ENCODE measurements around the gene UTS2.

UTS2 gene

GRCh38 chr1:7847599-7847998, 5.3 kb downstream of the UTS2 start:
- DNase-seq, result no peak

GRCh38 chr1:7846656-7847055, 6.2 kb downstream of the UTS2 start:
- Histone ChIP-seq H3K27me3 (replicated peaks; ENCODE audit: control insufficient read depth, insufficient read depth, low read length, poor library complexity, severe bottlenecking) (no peaks in the 10 kb centered on the region), H3K4me1 (ENCODE audit: control insufficient read depth, insufficient read depth, low read length, poor library complexity, severe bottlenecking) (no peaks in the 10 kb centered on the region), H3K27ac (ENCODE audit: insufficient read depth, low read length, poor library complexity, severe bottlenecking) (no peak overlapping the region), H3K36me3 (ENCODE audit: control insufficient read depth, insufficient read depth, low read length) (no peaks in the 10 kb centered on the region), H3K4me3 (ENCODE audit: insufficient read depth, low read depth, low read length, poor library complexity, severe bottlenecking) (no peak overlapping the region), H3K9me3 (ENCODE audit: control insufficient read depth, low read length) (no peaks in the 10 kb centered on the region)
- DNase-seq, result no peak

More at GRCh38 chr1:7847599-7847998, 5.3 kb downstream of the UTS2 start:
- no peaks in the 10 kb centered on the region for H3K4me1 ChIP-seq (ENCODE audit: control insufficient read depth, insufficient read depth, low read length, poor library complexity, severe bottlenecking)
- no peaks in the 10 kb centered on the region for H3K27me3 ChIP-seq (replicated peaks; ENCODE audit: control insufficient read depth, insufficient read depth, low read length, poor library complexity, severe bottlenecking)
- H3K27ac ChIP-seq (ENCODE audit: insufficient read depth, low read length, poor library complexity, severe bottlenecking), result no peak overlapping the region
- H3K9me3 ChIP-seq (ENCODE audit: control insufficient read depth, low read length), result no peaks in the 10 kb centered on the region
- H3K36me3 ChIP-seq (ENCODE audit: control insufficient read depth, insufficient read depth, low read length), result no peaks in the 10 kb centered on the region
- no peak overlapping the region for H3K4me3 ChIP-seq (ENCODE audit: insufficient read depth, low read depth, low read length, poor library complexity, severe bottlenecking)

GRCh38 chr1:7845761-7846160, 7.1 kb downstream of the UTS2 start:
- Histone ChIP-seq H3K9me3 (ENCODE audit: control insufficient read depth, low read length) (no peaks in the 10 kb centered on the region), H3K36me3 (ENCODE audit: control insufficient read depth, insufficient read depth, low read length) (peaks cover 6% of the 10 kb centered on the region), H3K27me3 (replicated peaks; ENCODE audit: control insufficient read depth, insufficient read depth, low read length, poor library complexity, severe bottlenecking) (no peaks in the 10 kb centered on the region), H3K27ac (ENCODE audit: insufficient read depth, low read length, poor library complexity, severe bottlenecking) (no peak overlapping the region), H3K4me1 (ENCODE audit: control insufficient read depth, insufficient read depth, low read length, poor library complexity, severe bottlenecking) (no peaks in the 10 kb centered on the region), H3K4me3 (ENCODE audit: insufficient read depth, low read depth, low read length, poor library complexity, severe bottlenecking) (no peak overlapping the region)
- no peak for DNase-seq

GRCh38 chr1:7842517-7842916, 10.3 kb downstream of the UTS2 start:
- H3K4me3 ChIP-seq (ENCODE audit: insufficient read depth, low read depth, low read length, poor library complexity, severe bottlenecking), result no peak overlapping the region
- no peaks in the 10 kb centered on the region for H3K9me3 ChIP-seq (ENCODE audit: control insufficient read depth, low read length)
- H3K27ac ChIP-seq (ENCODE audit: insufficient read depth, low read length, poor library complexity, severe bottlenecking), result no peak overlapping the region
- H3K36me3 ChIP-seq (ENCODE audit: control insufficient read depth, insufficient read depth, low read length), result peaks cover 28% of the 10 kb centered on the region
- no peaks in the 10 kb centered on the region for H3K4me1 ChIP-seq (ENCODE audit: control insufficient read depth, insufficient read depth, low read length, poor library complexity, severe bottlenecking)
- H3K27me3 ChIP-seq (replicated peaks; ENCODE audit: control insufficient read depth, insufficient read depth, low read length, poor library complexity, severe bottlenecking), result no peaks in the 10 kb centered on the region
- DNase-seq, result no peak

GRCh38 chr1:7839526-7839925, 13.3 kb downstream of the UTS2 start:
- Histone ChIP-seq H3K9me3 (ENCODE audit: control insufficient read depth, low read length) (no peaks in the 10 kb centered on the region), H3K27ac (ENCODE audit: insufficient read depth, low read length, poor library complexity, severe bottlenecking) (no peak overlapping the region), H3K36me3 (ENCODE audit: control insufficient read depth, insufficient read depth, low read length) (peaks cover 39% of the 10 kb centered on the region), H3K27me3 (replicated peaks; ENCODE audit: control insufficient read depth, insufficient read depth, low read length, poor library complexity, severe bottlenecking) (no peaks in the 10 kb centered on the region), H3K4me1 (ENCODE audit: control insufficient read depth, insufficient read depth, low read length, poor library complexity, severe bottlenecking) (no peaks in the 10 kb centered on the region), H3K4me3 (ENCODE audit: insufficient read depth, low read depth, low read length, poor library complexity, severe bottlenecking) (no peak overlapping the region)
- DNase-seq, result no peak

- Histone ChIP-seq H3K4me1 (ENCODE audit: control insufficient read depth, insufficient read depth, low read length, poor library complexity, severe bottlenecking) (no peaks in the 10 kb centered on the region), H3K9me3 (ENCODE audit: control insufficient read depth, low read length) (no peaks in the 10 kb centered on the region), H3K27ac (ENCODE audit: insufficient read depth, low read length, poor library complexity, severe bottlenecking) (no peak overlapping the region), H3K4me3 (ENCODE audit: insufficient read depth, low read depth, low read length, poor library complexity, severe bottlenecking) (no peak overlapping the region), H3K27me3 (replicated peaks; ENCODE audit: control insufficient read depth, insufficient read depth, low read length, poor library complexity, severe bottlenecking) (no peaks in the 10 kb centered on the region), H3K36me3 (ENCODE audit: control insufficient read depth, insufficient read depth, low read length) (peaks cover 39% of the 10 kb centered on the region)
- no peak for DNase-seq
Measured at GRCh38 chr1:7838714-7839113, 14.2 kb downstream of the UTS2 start.

GRCh38 chr1:7833035-7833434, 19.8 kb downstream of the UTS2 start:
- Histone ChIP-seq H3K27me3 (replicated peaks; ENCODE audit: control insufficient read depth, insufficient read depth, low read length, poor library complexity, severe bottlenecking) (no peaks in the 10 kb centered on the region), H3K27ac (ENCODE audit: insufficient read depth, low read length, poor library complexity, severe bottlenecking) (no peak overlapping the region), H3K4me3 (ENCODE audit: insufficient read depth, low read depth, low read length, poor library complexity, severe bottlenecking) (no peak overlapping the region), H3K9me3 (ENCODE audit: control insufficient read depth, low read length) (no peaks in the 10 kb centered on the region), H3K4me1 (ENCODE audit: control insufficient read depth, insufficient read depth, low read length, poor library complexity, severe bottlenecking) (no peaks in the 10 kb centered on the region), H3K36me3 (ENCODE audit: control insufficient read depth, insufficient read depth, low read length) (peaks cover 25% of the 10 kb centered on the region)
- DNase-seq, result no peak

- no peak overlapping the region for H3K4me3 ChIP-seq (ENCODE audit: insufficient read depth, low read depth, low read length, poor library complexity, severe bottlenecking)
- H3K27me3 ChIP-seq (replicated peaks; ENCODE audit: control insufficient read depth, insufficient read depth, low read length, poor library complexity, severe bottlenecking), result no peaks in the 10 kb centered on the region
- H3K27ac ChIP-seq (ENCODE audit: insufficient read depth, low read length, poor library complexity, severe bottlenecking), result no peak overlapping the region
- peaks cover 10% of the 10 kb centered on the region for H3K36me3 ChIP-seq (ENCODE audit: control insufficient read depth, insufficient read depth, low read length)
- DNase-seq, result no peak
- H3K4me1 ChIP-seq (ENCODE audit: control insufficient read depth, insufficient read depth, low read length, poor library complexity, severe bottlenecking), result no peaks in the 10 kb centered on the region
- no peaks in the 10 kb centered on the region for H3K9me3 ChIP-seq (ENCODE audit: control insufficient read depth, low read length)
Measured at GRCh38 chr1:7831458-7831857, 21.4 kb downstream of the UTS2 start.

GRCh38 chr1:7827126-7827955, 25.5 kb downstream of the UTS2 start:
- no peaks in the 10 kb centered on the region for H3K27me3 ChIP-seq (replicated peaks; ENCODE audit: control insufficient read depth, insufficient read depth, low read length, poor library complexity, severe bottlenecking)
- H3K4me3 ChIP-seq (ENCODE audit: insufficient read depth, low read depth, low read length, poor library complexity, severe bottlenecking), result no peak overlapping the region
- H3K27ac ChIP-seq (ENCODE audit: insufficient read depth, low read length, poor library complexity, severe bottlenecking), result no peak overlapping the region
- H3K36me3 ChIP-seq (ENCODE audit: control insufficient read depth, insufficient read depth, low read length), result peaks cover 13% of the 10 kb centered on the region
- no peaks in the 10 kb centered on the region for H3K9me3 ChIP-seq (ENCODE audit: control insufficient read depth, low read length)
- peak in 1 of 3 donors; percentile 21 for DNase-seq
- H3K4me1 ChIP-seq (ENCODE audit: control insufficient read depth, insufficient read depth, low read length, poor library complexity, severe bottlenecking), result no peaks in the 10 kb centered on the region

- no peak overlapping the region for H3K4me3 ChIP-seq (ENCODE audit: insufficient read depth, low read depth, low read length, poor library complexity, severe bottlenecking)
- H3K9me3 ChIP-seq (ENCODE audit: control insufficient read depth, low read length), result no peaks in the 10 kb centered on the region
- DNase-seq, result no peak
- no peak overlapping the region for H3K27ac ChIP-seq (ENCODE audit: insufficient read depth, low read length, poor library complexity, severe bottlenecking)
- peaks cover 13% of the 10 kb centered on the region for H3K36me3 ChIP-seq (ENCODE audit: control insufficient read depth, insufficient read depth, low read length)
- no peaks in the 10 kb centered on the region for H3K27me3 ChIP-seq (replicated peaks; ENCODE audit: control insufficient read depth, insufficient read depth, low read length, poor library complexity, severe bottlenecking)
- H3K4me1 ChIP-seq (ENCODE audit: control insufficient read depth, insufficient read depth, low read length, poor library complexity, severe bottlenecking), result no peaks in the 10 kb centered on the region
Measured at GRCh38 chr1:7826363-7826762, 26.5 kb downstream of the UTS2 start.
